NCI-H1436 (cell line): Measurements from ENCODE around the gene TTC33.
"Not testable (repeated sequence)": the region's sequence is repeated elsewhere in the genome, so short reads cannot be mapped to it uniquely, and the experiment has no call there.

Experiments used
- DNase-seq: peaks from one replicate; lab custom pipeline; 2025; lab: John Stamatoyannopoulos, UW

TTC33 gene

GRCh38 chr5:40717281-40717680 lies 38.5 kb downstream of the TTC33 start:
- no peak for DNase-seq

GRCh38 chr5:40716590-40716989 lies 39.2 kb downstream of the TTC33 start:
- DNase-seq, result no peak

GRCh38 chr5:40716000-40716399 lies 39.8 kb downstream of the TTC33 start:
- no peak for DNase-seq

- no peak for DNase-seq
Observed at GRCh38 chr5:40714001-40714400, 41.8 kb downstream of the TTC33 start.

GRCh38 chr5:40710575-40710974 lies 45.2 kb downstream of the TTC33 start:
- not testable (repeated sequence) for DNase-seq

GRCh38 chr5:40705484-40705883 lies 50.3 kb downstream of the TTC33 start:
- not testable (repeated sequence) for DNase-seq

GRCh38 chr5:40702027-40702426 lies 53.7 kb downstream of the TTC33 start:
- DNase-seq, result not testable (repeated sequence)

GRCh38 chr5:40700116-40700782 lies 55.5 kb downstream of the TTC33 start:
- no peak for DNase-seq

- no peak for DNase-seq
Observed at GRCh38 chr5:40694433-40694832, 61.3 kb downstream of the TTC33 start.

GRCh38 chr5:40691894-40692293 lies 63.9 kb downstream of the TTC33 start:
- DNase-seq, result no peak

GRCh38 chr5:40690267-40690666 lies 65.5 kb downstream of the TTC33 start:
- no peak for DNase-seq

GRCh38 chr5:40689438-40689837 lies 66.3 kb downstream of the TTC33 start:
- DNase-seq, result no peak

- DNase-seq, result no peak
Observed at GRCh38 chr5:40688996-40689395, 66.8 kb downstream of the TTC33 start.

- peak; percentile 37 for DNase-seq
Observed at GRCh38 chr5:40688127-40688761, 67.5 kb downstream of the TTC33 start.

GRCh38 chr5:40687321-40687720 lies 68.4 kb downstream of the TTC33 start:
- DNase-seq, result no peak

GRCh38 chr5:40685976-40686486 lies 69.7 kb downstream of the TTC33 start:
- no peak for DNase-seq

- DNase-seq, result no peak
Observed at GRCh38 chr5:40685193-40685592, 70.6 kb downstream of the TTC33 start.

GRCh38 chr5:40683305-40683704 lies 72.5 kb downstream of the TTC33 start:
- DNase-seq, result no peak

- DNase-seq, result no peak
Observed at GRCh38 chr5:40682154-40683017, 73.4 kb downstream of the TTC33 start.

GRCh38 chr5:40681363-40682153 lies 74.2 kb downstream of the TTC33 start:
- DNase-seq, result no peak

GRCh38 chr5:40680741-40681362 lies 74.9 kb downstream of the TTC33 start:
- DNase-seq, result no peak
